Mucosa of descending colon (tissue), 3 donors: ENCODE measurements around the gene MESP2. TPM values are rescaled to one million over a fixed set of nuclear protein-coding genes. Genes with fewer than 3 reads are reported as not detected.

Source experiments
- ATAC-seq: fragments of 200-7000 bp; cut with Tn5 transposase; one replicate; pipeline ENCODE4 v1.9.1; 2020; ENCODE audit warnings: mild to moderate bottlenecking, moderate library complexity
- DNase-seq, 3 donors: peaks; one replicate each; pipeline ENCODE4 v3.0.0-alpha.2; 2020
- H3K36me3 ChIP-seq: fragments of 200-600 bp; one replicate; pipeline ENCODE4 v1.8.0; 2021; ENCODE audit warnings: low read depth, mild to moderate bottlenecking
- H3K4me1 ChIP-seq: fragments of 200-600 bp; one replicate; pipeline ENCODE4 v1.8.0; 2021; ENCODE audit warnings: low read depth, mild to moderate bottlenecking
- H3K4me3 ChIP-seq: fragments of 200-600 bp; one replicate; pipeline ENCODE4 v1.8.0; 2021; ENCODE audit warnings: mild to moderate bottlenecking
- H3K9me3 ChIP-seq: fragments of 200-600 bp; one replicate; pipeline ENCODE4 v1.8.0; 2021; ENCODE audit warnings: mild to moderate bottlenecking
- intact Hi-C, 2 donors: fragments of 100-400 bp; cut with DNase I in 1 of 2; cut with micrococcal nuclease in 1 of 2; formaldehyde crosslinking; loops; one replicate each; pipeline versions ENCODE4 v1.11.0 to v1.11.1; 2022; cut with DNase I, micrococcal nuclease
- total RNA-seq, 3 donors: library from RNA; stranded (reverse); fragmentation: NEBNext Ultra II Directional in 2 of 3; extraction: Animal tissue kit (Norgen Biotek cat#: 25700) in 2 of 3; gene quantifications; one replicate each; pipeline versions ENCODE4 v1.2.1 to v1.2.4, GENCODE V29; 2021 to 2023
- TF ChIP-seq, protein P1 (sequence below): fragments of 200-600 bp; IDR thresholded peaks from one replicate; pipeline ENCODE4 v1.8.0; 2022; ENCODE audit warnings: antibody characterized with exemption, mild to moderate bottlenecking
- donor health status: DM: no; HTN: no; CAD: no; lungs with moderate emphysema.
- donor health status: DM: no; HTN: no; CAD: no.
- donor health status: DM: no; HTN: yes; CAD: no.

The MESP2 gene
- total RNA-seq, 3 donors from 2014 or later = 0.79 to 4.7 (median 1.2) TPM

DNA sequence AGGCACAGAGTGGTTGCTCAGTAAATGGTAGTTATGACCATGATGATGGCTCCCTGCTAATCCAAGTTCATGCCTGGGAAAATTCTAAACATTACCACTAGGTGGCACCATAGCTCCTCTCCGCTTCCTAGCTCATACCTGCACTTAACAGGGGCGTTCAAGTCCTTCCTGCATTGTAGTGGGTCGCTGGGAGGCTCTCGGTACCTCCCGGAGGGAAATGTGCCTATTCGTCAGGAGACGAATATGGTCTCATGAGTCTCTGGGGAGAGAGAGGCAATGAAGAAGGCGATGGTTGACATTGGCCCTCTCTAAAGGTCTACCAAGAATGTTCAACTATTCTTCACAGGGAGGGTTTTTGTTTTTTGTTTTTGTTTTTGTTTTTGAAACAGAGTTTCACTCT is 36.0 kb upstream of the MESP2 start:
- DNase-seq = peak in 1 of 3 donors; percentile 82
- intact Hi-C loops = no loop called here
- Histone ChIP-seq H3K4me1 (no peaks in the 10 kb centered on the region), H3K9me3 (no peaks in the 10 kb centered on the region), H3K36me3 (no peaks in the 10 kb centered on the region), H3K4me3 (no peak overlapping the region)
- peak; percentile 93 for ATAC-seq
- TF ChIP-seq, protein P1, sequence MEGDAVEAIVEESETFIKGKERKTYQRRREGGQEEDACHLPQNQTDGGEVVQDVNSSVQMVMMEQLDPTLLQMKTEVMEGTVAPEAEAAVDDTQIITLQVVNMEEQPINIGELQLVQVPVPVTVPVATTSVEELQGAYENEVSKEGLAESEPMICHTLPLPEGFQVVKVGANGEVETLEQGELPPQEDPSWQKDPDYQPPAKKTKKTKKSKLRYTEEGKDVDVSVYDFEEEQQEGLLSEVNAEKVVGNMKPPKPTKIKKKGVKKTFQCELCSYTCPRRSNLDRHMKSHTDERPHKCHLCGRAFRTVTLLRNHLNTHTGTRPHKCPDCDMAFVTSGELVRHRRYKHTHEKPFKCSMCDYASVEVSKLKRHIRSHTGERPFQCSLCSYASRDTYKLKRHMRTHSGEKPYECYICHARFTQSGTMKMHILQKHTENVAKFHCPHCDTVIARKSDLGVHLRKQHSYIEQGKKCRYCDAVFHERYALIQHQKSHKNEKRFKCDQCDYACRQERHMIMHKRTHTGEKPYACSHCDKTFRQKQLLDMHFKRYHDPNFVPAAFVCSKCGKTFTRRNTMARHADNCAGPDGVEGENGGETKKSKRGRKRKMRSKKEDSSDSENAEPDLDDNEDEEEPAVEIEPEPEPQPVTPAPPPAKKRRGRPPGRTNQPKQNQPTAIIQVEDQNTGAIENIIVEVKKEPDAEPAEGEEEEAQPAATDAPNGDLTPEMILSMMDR = peak; percentile 85

DNA sequence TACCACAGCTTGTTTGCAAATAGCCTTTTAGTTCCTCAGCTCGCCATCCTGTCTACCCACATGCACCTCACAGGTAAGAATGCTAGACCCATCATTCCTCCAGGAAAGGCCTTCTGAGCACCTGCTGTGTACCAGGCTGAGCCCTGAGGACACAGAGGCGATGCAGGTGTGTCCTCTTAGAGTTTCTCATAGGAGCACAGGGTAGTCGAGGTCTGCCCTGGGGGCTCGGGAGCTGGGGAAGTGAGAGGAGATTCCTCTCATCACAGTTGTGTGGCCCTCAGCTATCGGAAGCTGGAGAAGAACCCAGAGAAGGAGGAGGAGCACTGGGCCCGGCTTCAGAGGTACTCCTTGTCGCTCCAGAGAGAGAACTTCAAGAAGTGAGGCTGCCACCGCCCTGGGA is 33.1 kb upstream of the MESP2 start:
- intact Hi-C loops = no loop called here
- Histone ChIP-seq H3K4me3 (no peak overlapping the region), H3K36me3 (no peaks in the 10 kb centered on the region), H3K9me3 (no peaks in the 10 kb centered on the region), H3K4me1 (peaks cover 3% of the 10 kb centered on the region)
- ATAC-seq = no peak
- DNase-seq = no peak
- TF ChIP-seq, protein P1 = no peak

DNA sequence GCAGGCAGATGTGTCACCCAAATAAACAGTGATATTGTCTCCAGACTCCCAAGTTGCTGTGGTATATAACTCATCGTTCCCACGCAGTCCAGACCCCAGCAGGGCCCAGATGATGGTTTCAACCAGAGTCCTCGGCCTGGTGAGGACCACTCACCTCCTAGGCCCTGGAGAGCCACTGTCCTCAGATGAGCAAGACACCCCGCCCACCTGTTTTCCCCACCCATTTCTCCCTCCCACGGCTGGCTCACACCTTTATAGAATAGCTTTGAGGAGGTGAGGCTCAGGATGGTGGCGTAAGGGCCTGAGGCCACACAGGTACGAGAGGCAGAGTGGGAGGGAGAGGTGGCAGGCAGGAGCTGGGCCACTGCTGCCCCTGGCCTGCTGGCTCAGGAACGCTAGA is 32.5 kb upstream of the MESP2 start:
- DNase-seq = no peak

DNA sequence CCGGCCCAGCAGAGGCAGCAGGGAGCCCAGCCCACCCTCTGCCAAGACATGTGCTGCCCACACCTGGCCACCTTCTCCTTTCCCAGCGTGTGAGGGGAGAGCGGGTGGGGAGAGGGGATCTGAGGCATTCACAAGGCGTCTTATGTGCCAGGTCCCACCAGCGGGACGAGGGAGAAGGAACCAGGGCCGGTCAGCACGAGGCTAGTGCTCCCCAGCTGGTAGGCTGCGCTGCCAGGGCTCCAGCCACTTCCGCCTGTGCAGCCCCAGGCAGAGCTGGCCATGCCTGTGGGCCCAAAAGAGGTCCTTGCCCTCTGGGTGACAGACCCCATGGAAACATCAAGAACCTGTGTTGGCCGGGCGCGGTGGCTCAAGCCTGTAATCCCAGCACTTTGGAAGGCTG is 31.0 kb upstream of the MESP2 start:
- TF ChIP-seq, protein P1 = no peak
- intact Hi-C loops = no loop called here
- Histone ChIP-seq H3K36me3 (no peaks in the 10 kb centered on the region), H3K4me1 (peaks cover 17% of the 10 kb centered on the region), H3K4me3 (no peak overlapping the region), H3K9me3 (no peaks in the 10 kb centered on the region)
- ATAC-seq (no peak), DNase-seq (no peak)

More for the DNA sequence above, 32.5 kb upstream of the MESP2 start:
- TF ChIP-seq, protein P1 = no peak
- ATAC-seq = no peak
- intact Hi-C loops = no loop called here
- Histone ChIP-seq H3K4me3 (no peak overlapping the region), H3K4me1 (peaks cover 7% of the 10 kb centered on the region), H3K9me3 (no peaks in the 10 kb centered on the region), H3K36me3 (no peaks in the 10 kb centered on the region)

DNA sequence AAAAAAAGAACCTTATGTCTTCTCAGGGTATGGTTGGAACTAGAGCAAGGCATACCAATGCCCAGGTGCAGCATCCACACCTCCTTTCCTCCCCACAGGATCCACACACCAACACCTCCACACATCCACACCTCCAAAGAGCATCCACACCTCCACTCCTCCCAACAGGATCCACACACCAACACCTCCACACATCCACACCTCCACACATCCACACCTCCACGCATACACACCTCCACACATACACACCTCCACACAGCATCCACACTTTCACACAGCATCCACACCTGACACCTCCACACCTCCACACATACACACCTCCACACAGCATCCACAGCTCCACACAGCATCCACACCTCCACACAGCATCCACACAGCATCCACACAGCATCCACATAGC is 30.4 kb upstream of the MESP2 start:
- H3K4me3 ChIP-seq = no peak overlapping the region
- H3K36me3 ChIP-seq = no peaks in the 10 kb centered on the region
- intact Hi-C loops = no loop called here
- TF ChIP-seq, protein P1 = no peak
- DNase-seq (no peak), ATAC-seq (no peak)
- peaks cover 17% of the 10 kb centered on the region for H3K4me1 ChIP-seq
- no peaks in the 10 kb centered on the region for H3K9me3 ChIP-seq

DNA sequence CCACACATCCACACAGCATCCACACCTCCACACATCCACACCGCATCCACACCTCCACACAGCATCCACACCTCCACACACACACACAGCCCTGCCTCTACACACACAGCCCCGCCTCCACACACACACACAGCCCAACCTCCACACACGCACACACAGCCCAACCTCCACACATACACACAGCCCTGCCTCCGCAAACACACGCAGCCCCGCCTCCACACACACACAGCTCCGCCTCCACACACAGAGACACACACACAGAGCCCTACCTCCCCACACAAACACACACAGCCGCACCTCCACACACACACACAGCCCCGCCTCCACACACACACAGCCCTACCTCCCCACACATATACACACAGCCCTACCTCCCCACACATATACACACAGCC is 29.7 kb upstream of the MESP2 start:
- intact Hi-C loops = no loop called here
- Histone ChIP-seq H3K4me3 (no peak overlapping the region), H3K4me1 (peaks cover 19% of the 10 kb centered on the region), H3K9me3 (no peaks in the 10 kb centered on the region), H3K36me3 (no peaks in the 10 kb centered on the region)
- DNase-seq (peak in 1 of 3 donors; percentile 57), ATAC-seq (peak; percentile 19)
- TF ChIP-seq, protein P1 = no peak
